Measurements from ENCODE around the gene ADGRA1.

The ADGRA1 gene

GRCh38 chr10:133042061-133042460 is 45.7 kb upstream of the ADGRA1 start:
- H3K4me3 ChIP-seq (ENCODE audit: low read depth, low read length) = no peak overlapping the region
- no peak for TF ChIP-seq CTCF (IDR thresholded peaks at IDR 0.05; ENCODE audit: low read depth, low read length, missing control alignments)
- no peak for DNase-seq (ENCODE audit: low read depth)
- in situ Hi-C loops (cut with HindIII; ENCODE audit: low sequenced_read_pairs) = no loop called here

DNA sequence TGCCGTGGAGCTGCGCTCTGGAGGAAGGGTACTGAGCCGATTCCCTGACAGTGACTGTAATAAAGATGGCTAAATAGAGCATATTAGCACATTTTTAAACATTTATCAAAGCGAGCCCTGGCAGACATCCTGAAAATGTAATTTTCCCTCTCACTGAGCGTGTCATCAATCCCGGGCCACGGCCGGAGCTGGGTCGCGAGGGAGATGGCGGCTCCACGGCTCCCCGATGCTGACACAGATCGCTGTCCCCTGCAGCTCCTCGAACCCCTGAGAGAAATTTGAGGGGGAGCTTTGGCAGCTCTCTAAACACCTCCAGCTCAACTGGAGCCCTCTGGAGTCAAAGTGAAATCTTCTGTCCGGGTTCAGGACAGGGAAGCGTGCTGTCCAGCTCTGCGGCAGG is 44.9 kb upstream of the ADGRA1 start:
- no peak overlapping the region for H3K4me3 ChIP-seq (ENCODE audit: low read depth, low read length)
- no peak for TF ChIP-seq CTCF (IDR thresholded peaks at IDR 0.05; ENCODE audit: low read depth, low read length, missing control alignments)
- in situ Hi-C loops (cut with HindIII; ENCODE audit: low sequenced_read_pairs) = no loop called here
- no peak for DNase-seq (ENCODE audit: low read depth)

- in situ Hi-C loops (cut with HindIII; ENCODE audit: low sequenced_read_pairs) = no loop called here
- DNase-seq (ENCODE audit: low read depth) = no peak
- H3K4me3 ChIP-seq (ENCODE audit: low read depth, low read length) = no peak overlapping the region
- no peak for TF ChIP-seq CTCF (IDR thresholded peaks at IDR 0.05; ENCODE audit: low read depth, low read length, missing control alignments)
These were observed 44.0 kb upstream of the ADGRA1 start for GRCh38 chr10:133043541-133044225.

- no peak overlapping the region for H3K4me3 ChIP-seq (ENCODE audit: low read depth, low read length)
- TF ChIP-seq CTCF (IDR thresholded peaks at IDR 0.05; ENCODE audit: low read depth, low read length, missing control alignments) = no peak
- in situ Hi-C loops (cut with HindIII; ENCODE audit: low sequenced_read_pairs) = no loop called here
- no peak for DNase-seq (ENCODE audit: low read depth)
These were observed 43.3 kb upstream of the ADGRA1 start for GRCh38 chr10:133044401-133044811.

GRCh38 chr10:133045556-133046389 is 42.0 kb upstream of the ADGRA1 start:
- in situ Hi-C loops (cut with HindIII; ENCODE audit: low sequenced_read_pairs) = no loop called here

DNA sequence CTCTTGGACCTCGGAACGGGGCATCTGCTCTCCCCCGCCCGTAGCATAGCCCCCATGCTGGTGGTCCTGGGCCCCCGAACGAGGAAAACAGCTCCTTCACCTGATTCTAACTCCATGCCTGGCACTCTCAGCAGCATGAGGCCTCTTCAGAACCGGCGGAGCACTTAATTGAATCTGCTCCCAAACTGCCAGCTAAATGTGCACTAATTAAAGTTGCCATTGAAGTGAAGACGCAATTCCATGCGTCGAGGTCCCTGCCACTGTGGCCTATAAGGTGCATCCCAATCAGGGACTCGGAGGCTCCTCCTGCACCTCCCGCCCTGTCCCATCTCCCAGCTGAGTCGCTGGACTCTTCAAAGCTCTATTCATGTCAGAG is 41.3 kb upstream of the ADGRA1 start:
- DNase-seq (ENCODE audit: low read depth) = no peak
- no peak overlapping the region for H3K4me3 ChIP-seq (ENCODE audit: low read depth, low read length)
- in situ Hi-C loops (cut with HindIII; ENCODE audit: low sequenced_read_pairs) = no loop called here
- no peak for TF ChIP-seq CTCF (IDR thresholded peaks at IDR 0.05; ENCODE audit: low read depth, low read length, missing control alignments)

More at GRCh38 chr10:133045556-133046389, 42.0 kb upstream of the ADGRA1 start:
- no peak for TF ChIP-seq CTCF (IDR thresholded peaks at IDR 0.05; ENCODE audit: low read depth, low read length, missing control alignments)
- no peak overlapping the region for H3K4me3 ChIP-seq (ENCODE audit: low read depth, low read length)
- no peak for DNase-seq (ENCODE audit: low read depth)
